Middle frontal gyrus (tissue), 1 donor: Measurements from ENCODE around the gene DNAH12.
"Not testable (repeated sequence)": the region's sequence is repeated elsewhere in the genome, so short reads cannot be mapped to it uniquely, and the experiment has no call there.

ENCODE experiments used
- DNase-seq: peaks from one replicate; pipeline ENCODE4 v3.0.0-alpha.2; 2015; ENCODE audit warnings: low spot score; ENCODE audit errors: extremely low spot score

DNAH12 gene

DNA sequence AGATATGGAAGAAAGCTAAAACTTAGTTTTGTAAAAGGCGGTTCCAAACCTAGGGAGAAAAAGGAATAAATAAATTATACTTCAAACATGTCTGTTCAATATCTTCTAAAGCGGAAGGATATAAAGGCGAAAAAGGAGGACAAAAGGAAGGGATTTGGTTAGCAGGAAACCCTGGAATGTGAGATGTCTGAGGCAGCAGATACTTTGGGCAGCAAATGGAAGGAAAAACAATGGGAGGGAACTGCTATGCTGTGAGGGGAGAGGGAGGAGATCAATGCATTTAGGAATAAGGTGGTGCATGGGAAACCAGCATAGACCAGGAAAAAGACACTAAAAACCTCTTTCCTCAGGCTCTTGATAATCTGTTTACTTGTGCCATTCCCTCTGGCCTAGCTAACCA, 120.8 kb downstream of the DNAH12 start:
- no peak for DNase-seq

DNA sequence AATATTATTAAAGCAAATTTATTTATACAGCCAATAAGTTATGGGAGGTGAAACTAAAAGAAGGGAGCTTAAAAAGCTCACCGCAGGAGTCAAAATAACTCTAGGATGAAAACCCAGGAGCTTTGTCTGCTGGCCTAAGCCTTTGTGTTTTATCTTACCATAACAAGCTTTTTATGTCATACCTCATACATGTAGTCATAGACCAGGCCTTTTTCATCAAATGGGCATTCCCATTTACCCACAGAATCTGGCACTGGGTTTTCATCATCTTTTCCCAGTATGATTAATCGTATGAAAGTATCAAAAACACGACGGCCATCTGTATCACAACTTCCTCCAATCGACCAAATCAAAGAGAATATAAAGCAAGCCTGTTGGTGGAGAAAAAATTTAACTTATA, 122.8 kb downstream of the DNAH12 start:
- DNase-seq = no peak

DNA sequence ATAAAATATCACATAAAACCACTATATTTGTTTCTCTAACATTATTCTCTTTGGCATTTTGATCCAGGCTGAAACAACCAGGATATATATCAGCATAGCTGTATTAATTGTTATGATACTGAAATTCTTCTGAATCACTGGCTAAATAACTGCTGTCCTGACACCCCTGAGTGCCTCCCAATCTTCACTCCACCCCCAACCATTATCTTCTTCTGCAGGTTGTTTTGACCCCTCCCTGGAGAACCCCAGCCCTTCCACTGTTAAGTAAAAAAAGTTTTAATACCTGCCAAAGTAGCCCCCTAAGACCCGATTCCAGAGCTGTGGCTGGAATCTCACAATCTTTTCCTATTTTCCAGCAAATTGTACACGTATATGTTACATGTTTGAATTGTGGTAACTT, 124.1 kb downstream of the DNAH12 start:
- no peak for DNase-seq

DNA sequence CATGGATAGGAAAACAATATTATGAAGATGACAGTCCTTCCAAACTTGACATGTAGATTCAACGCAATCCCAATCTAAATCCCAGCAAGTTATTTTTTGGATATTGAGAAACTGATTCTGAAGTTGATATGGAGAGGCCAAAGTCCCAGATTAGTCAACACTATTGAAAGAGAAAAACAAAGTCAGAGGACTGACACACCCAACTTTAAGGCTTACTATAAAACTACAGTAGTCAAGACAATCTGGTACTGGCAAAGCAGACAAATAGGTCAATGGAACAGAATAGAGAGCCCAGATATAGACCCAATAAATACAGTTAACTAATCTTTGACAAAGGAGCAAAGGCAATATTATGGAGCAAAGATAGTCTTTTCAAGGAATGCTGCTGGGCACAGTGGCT, 132.4 kb downstream of the DNAH12 start:
- DNase-seq = no peak

DNA sequence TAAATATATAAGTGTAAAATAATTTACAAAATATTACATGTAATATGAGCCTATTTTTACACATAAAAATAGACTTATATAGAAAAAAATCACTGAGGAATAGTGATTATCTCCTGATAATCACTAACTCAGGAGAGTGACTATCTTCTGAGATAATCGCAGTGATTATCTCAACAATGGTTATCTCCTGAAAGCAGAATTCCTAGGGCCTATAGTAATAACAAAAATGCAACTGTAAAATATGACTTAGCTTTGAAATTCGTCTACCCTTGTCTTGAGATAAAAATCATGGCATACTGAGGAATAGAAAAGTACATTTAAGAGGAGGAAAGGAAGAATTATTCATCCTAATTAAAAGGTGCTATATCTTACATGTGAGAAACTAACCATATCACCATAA, 134.7 kb downstream of the DNAH12 start:
- DNase-seq = no peak

DNA sequence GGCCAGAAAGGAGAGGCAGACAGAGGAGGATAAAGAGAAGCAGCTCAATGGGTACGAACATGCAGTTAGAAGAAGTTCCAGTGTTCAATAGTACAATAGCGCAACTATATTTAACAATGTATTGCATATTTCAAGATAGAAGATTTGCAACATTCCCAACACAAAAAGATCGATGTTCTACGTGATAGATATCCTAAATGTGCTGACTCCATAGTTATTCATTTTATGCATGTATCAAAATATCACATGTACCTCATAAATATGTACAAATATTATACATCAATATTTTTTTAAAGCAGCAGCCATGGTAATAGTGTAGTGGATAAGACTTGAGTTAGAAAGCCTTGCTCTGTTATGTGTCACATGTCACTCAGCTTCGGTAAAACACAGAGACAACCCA, 141.5 kb downstream of the DNAH12 start:
- DNase-seq = no peak

DNA sequence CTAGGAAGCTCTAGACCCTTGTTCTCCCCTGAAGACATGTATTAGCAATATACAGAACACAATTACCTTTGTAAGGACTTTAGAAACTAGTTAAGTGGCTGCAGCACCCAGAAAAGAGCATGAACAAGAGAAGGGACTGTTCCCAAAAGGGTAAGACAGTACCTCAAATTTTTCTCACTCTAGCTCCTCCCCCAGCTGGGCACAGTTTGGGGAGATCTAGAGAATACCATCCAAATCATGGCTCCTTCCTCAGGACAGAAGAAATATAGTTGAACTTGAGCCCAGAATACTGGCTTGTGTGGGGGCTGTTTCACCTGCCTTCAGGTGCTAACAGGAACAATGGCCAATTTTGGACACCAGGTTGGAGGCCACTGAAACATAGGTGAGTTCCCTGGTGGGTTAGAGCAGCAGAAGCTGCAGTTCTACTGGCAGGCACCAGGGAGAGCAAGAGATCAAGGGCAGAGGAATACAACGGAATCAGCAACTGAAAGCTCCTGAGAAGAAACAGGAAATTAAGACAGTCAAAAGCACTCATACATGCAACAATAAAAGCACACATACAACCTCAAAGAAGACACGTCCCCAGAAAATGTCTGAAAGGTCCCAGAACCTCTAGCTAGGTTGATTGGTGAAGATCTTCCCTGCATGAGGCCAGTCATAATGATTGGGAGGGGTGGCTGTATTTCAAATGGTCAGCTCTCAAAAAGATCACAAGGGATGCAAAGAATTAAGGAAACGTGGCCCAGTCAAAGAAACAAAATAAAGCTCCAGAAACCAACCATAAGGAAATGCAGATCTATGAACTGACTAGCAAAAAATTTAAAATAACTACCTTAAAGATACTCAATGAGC, 146.7 kb downstream of the DNAH12 start:
- no peak for DNase-seq

DNA sequence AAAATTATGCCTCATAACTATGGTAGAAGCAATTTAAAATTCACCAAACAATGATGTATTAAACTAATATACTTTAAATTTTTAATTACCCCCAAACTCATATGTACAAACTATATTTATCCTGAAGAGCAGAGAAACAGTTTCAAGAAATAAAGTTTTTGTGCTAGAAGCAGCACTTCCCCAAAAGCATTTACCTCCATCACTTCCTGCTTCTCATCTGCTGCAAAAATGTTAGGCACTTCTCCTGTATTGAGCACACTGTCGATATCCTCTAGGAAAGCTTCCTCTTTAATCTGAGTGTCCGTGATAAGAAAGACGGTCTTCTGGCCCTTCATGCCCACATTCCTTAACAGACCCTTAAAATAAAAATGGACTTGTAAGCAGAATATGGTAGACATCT, 150.2 kb downstream of the DNAH12 start:
- DNase-seq = no peak

DNA sequence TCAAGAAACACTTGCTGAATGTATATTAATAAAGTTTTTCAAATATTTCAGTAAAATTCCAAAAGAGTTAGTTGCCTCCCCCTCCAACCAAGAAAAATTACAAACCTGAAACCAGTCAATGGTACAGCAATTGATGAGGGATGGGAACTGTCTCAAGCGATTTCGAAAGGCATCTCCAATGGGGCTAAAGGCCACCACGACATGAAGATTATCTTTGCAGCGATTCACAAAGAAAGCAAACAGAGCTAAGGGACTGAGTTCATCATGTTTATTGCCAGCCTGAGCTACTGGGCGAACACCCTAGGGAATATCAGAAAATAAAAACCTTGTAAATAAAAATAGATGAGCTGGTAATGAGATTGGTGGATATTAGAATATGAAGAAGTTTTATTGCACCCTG, 152.4 kb downstream of the DNAH12 start:
- no peak for DNase-seq

DNA sequence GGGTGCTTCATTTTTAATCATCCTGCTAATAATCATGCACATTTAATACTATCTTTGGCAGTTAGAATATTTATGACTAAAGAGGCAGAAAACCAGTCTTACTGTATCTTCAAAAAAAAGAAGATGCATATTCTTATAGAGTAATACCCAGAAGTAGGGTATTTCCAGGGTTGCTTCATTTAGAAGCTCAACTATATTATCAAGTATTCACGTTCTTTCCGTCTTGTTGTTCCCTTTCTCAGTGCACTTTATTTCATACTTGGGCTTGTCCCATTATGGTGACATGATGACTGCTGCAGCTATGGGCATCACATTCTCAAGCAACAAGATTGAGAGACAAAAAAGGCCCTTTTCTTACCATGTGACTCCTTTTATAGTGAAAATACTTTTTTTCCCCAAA, 154.9 kb downstream of the DNAH12 start:
- DNase-seq = no peak

DNA sequence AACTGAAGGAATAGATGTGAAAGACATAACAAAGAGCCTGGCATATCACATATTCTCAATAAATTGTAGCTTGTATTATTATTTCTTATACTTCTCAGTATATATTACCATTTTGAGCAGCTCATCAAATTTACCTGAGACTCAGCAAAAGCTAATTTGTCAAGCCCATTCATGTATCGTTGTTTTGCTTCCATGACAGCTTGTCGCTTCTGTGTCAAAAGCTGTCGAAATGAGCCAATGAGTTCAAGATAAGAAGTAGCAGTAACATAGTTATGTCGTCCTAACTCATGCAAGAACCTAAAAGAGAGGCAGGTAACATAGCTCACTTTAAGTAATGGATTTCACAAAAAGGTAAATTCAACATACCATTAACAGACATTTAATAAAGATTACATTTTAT, 157.8 kb downstream of the DNAH12 start:
- DNase-seq = no peak

DNA sequence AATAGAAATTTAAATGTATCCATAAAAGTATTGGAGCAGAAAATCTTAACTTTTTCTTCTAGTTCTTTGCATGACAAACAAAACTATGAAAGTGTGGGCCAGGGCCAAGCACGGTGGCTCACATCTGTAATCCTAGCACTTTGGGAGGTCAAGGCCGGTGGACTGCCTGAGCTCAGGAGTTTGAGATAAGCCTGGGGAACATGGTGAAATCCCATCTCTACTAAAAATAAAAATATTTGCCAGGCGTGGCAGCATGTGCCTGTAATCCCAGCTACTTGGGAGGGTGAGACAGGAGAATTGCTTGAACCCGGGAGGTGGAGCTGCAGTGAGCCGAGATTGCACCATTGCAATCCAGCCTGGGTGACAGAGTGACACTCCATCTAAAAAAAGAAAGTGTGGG, 158.6 kb downstream of the DNAH12 start:
- DNase-seq = no peak

DNA sequence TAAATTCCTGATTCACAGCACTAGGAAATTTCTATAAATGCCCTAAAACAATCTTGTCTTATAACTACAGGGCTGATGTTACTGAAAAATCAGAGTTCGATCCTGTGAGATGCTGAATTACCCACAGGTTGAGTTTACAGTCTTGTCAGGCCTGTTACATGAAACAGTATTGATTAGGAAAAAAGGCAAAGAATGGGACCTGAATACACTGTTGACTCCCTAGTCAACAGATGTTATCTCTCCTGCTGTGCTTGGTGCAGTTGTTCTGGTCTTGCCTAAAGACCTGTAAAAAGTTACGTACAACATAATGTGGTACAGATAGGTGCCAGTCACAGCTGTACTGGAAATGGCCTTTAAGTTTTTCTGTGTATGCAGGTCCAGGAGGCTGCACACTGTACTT, 160.3 kb downstream of the DNAH12 start:
- DNase-seq = no peak

DNA sequence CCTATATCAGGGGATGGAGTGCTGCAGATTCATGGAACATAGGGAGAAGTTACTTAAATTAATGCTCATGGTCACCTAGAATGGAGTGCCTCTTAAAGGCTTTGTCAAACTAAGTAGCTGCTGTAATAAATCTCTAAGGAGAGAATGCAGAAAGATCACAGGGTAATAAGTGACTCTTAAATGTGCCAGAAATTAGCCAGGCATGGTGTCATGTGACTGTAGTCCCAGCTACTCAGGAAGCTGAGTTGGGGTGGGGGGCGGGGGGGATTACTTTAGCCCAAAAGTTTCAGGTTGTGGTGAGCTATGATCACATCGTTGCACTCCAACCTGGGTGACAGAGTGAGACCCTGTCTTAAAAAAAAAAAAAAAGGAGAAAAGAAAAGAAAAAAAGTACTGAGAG, 160.7 kb downstream of the DNAH12 start:
- no peak for DNase-seq

DNA sequence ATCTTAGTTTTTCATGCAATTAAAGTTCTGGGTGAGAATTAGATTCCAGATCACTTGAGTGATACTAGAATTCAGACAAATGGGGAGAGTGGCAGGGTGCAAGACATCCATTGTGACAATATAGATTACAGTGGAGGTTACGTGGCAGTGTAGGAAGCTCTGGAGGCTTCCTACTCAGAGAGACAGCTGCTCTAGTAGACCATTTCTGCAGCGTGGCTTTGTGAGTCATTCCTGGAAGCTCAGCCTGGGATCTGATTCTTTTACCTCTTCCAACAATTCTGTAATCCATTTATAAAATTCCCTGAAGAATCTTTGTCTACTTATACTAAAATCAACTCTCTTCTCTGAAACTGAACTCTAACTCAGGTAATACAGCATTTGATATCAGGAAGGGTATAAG, 161.2 kb downstream of the DNAH12 start:
- no peak for DNase-seq

DNA sequence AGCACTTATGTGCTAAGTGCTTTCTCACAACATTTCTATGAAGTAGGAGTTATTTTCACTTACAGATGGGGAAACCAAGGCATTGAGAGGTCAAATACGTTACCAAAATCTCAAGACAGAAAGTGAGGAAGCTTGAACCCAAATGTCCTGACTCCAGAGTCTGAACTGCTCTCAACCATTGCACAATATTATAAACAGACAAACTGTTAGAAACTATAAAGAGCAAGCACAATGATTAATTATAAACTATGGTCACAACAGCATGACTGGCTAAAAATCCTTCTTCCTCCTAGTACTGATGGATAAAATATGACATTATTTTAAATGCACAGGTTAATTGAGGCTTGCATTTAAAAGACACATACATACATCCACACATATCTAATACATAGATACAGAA, 173.8 kb downstream of the DNAH12 start:
- DNase-seq = no peak

DNA sequence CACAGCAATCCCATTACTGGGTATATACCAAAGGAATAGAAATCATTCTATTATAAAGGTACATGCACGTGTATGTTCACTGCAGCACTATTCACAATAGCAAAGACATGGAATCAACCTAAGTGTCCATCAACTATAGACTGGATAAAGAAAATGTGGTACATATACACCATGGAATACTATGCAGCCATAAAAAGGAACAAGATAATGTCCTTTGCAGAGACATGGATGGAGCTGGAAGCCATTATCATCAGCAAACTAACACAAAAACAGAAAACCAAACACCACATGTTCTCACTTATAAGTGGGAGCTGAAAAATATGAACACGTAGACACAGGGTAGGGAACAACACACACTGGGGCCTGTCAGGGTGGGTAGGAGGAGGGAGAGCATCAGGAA, 179.1 kb downstream of the DNAH12 start:
- DNase-seq = not testable (repeated sequence)

DNA sequence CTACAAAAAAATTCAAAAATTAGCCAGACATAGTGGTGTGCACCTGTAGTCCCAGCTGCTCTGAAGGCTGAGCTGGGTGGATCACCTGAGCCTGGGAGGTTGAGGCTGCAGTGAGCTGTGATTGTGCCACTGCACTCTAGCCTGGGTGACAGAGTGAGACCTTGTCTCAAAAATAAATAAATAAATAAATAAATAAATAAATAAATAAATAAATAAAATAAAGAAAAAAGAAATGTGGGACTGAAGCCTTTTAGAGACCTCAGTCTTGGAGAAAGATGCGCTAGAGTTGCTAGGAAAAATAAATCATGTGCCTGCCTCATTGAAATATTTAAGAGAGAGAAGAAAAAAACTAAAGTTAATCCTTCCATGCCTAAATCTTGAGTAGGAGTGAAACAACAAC, 187.9 kb downstream of the DNAH12 start:
- not testable (repeated sequence) for DNase-seq

DNA sequence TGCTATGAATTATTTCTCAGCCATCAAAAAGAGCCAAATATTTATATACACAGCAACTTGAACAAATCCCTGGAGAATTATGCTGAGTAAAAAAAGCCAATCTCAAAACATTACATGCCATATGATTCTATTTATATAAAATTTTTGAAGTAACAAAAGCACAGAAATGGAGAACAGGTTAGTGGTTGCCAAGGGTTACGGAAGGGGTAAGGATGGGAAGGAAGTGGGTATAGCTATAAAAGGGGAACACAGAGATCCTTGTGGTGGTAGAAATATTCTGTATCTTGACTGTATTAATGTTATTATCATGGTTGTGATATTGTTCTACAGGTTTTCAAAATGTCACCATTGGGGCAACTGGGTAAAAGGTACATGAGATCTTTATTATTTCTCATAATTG, 189.4 kb downstream of the DNAH12 start:
- DNase-seq = no peak

DNA sequence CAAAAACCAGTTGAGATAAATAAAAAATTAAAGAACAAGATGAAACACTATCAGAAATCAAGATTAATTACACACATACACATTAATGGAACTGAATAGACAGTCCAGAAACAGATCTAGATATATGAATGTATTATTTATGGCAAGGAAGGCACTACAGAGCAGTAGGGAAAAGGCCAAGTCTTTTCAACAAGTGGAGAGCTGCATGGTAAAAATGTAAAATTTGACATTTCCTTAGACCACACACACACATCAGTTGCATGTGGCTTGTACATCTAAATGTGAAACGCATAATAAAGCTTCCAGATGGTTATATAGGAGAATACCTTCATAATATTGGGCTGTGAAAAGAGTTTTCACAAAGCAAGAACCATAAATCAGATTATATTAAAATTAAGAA, 193.9 kb downstream of the DNAH12 start:
- no peak for DNase-seq

DNA sequence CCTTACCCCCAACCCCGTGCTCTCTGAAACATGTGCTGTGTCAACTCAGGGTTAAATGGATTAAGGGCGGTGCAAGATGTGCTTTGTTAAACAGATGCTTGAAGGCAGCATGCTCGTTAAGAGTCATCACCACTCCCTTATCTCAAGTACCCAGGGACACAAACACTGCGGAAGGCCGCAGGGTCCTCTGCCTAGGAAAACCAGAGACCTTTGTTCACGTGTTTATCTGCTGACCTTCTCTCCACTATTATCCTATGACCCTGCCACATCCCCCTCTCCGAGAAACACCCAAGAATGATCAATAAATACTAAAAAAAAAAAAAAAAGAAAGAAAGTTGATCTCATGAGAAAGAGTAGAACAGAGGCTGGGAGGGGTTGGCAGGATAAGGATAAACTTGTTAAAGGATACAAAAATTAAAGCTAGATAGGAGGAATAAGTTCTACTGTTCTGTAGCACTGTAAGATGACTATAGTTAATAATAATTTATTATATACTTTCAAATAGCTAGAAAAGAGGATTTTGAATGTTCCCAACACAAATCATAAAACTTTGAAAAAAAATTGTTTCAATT, 205.0 kb downstream of the DNAH12 start:
- not testable (repeated sequence) for DNase-seq

DNA sequence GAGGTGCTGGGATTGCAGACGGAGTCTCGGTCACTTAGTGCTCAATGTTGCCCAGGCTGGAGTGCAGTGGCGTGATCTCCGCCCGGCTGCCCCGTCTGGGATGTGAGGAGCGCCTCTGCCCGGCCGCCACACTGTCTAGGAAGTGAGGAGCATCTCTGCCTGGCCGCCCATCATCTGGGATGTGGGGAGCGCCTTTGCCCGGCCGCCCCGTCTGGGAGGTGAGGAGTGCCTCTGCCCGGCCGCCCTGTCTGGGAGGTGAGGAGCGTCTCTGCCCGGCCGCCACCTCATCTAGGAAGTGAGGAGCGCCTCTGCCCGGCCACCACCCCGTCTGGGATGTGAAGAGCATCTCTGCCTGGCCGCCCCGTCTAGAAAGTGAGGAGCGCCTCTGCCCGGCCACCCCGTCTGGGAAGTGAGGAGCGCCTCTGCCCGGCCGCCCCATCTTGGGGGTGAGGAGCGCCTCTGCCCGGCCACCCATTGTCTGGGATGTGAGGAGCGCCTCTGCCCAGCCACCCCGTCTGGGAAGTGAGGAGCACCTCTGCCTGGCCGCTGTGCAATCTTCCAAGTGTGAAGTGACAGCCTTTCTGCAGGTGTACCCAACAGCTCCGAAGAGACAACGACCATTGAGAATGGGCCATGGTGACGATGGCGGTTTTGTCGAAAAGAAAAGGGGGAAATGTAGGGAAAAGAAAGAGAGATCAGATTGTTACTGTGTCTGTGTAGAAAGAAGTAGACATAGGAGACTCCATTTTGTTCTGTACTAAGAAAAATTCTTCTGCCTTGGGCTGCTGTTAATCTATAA, 205.7 kb downstream of the DNAH12 start:
- not testable (repeated sequence) for DNase-seq
